Muscle layer of colon (tissue), 2 donors: ENCODE measurements around the gene KCNJ14.

Experiments
- H3K27ac ChIP-seq: one replicate; pipeline ENCODE4 v1.7.0; 2013; ENCODE audit warnings: low read depth, mild to moderate bottlenecking, low read length, moderate library complexity
- H3K27me3 ChIP-seq, 2 donors: one replicate each; pipeline ENCODE4 v1.7.0; 2013; ENCODE audit warnings: low read length in 2 of 2, mild to moderate bottlenecking in 2 of 2; ENCODE audit not compliant: insufficient read depth in 2 of 2, control insufficient read depth in 1 of 2
- H3K36me3 ChIP-seq: one replicate; pipeline ENCODE4 v1.7.0; 2013; ENCODE audit warnings: mild to moderate bottlenecking, low read length; ENCODE audit not compliant: insufficient read depth
- H3K4me1 ChIP-seq: one replicate; pipeline ENCODE4 v1.7.0; 2013; ENCODE audit warnings: mild to moderate bottlenecking, low read length; ENCODE audit not compliant: insufficient read depth
- H3K4me3 ChIP-seq, 2 donors: one replicate each; pipeline ENCODE4 v1.7.0; 2013; ENCODE audit warnings: low read length in 2 of 2, low read depth in 1 of 2, mild to moderate bottlenecking in 1 of 2, moderate library complexity in 1 of 2
- H3K9ac ChIP-seq: one replicate; pipeline ENCODE4 v1.7.0; 2013; ENCODE audit warnings: low read length
- H3K9me3 ChIP-seq: one replicate; pipeline ENCODE4 v1.7.0; 2013; ENCODE audit warnings: mild to moderate bottlenecking, low read length
- donor health status: abdominal sarcoma.
- donor health status: Adenocarcinoma of cecum.

Gene KCNJ14

GRCh38 chr19:48428670-48429069, 26.7 kb upstream of the KCNJ14 start:
- Histone ChIP-seq H3K27ac (no peak overlapping the region), H3K4me3 (no peak overlapping the region), H3K27me3 (no peaks in the 10 kb centered on the region), H3K9ac (no peak overlapping the region), H3K36me3 (no peaks in the 10 kb centered on the region), H3K9me3 (no peaks in the 10 kb centered on the region), H3K4me1 (no peaks in the 10 kb centered on the region)

GRCh38 chr19:48433337-48433736, 22.0 kb upstream of the KCNJ14 start:
- Histone ChIP-seq H3K4me3 (no peak overlapping the region), H3K9ac (no peak overlapping the region), H3K27ac (no peak overlapping the region), H3K9me3 (no peaks in the 10 kb centered on the region), H3K36me3 (no peaks in the 10 kb centered on the region), H3K27me3 (peaks cover 0 to 5% of the 10 kb centered on the region in 2 donors), H3K4me1 (no peaks in the 10 kb centered on the region)

- H3K27ac ChIP-seq, result no peak overlapping the region
- H3K9me3 ChIP-seq, result no peaks in the 10 kb centered on the region
- no peaks in the 10 kb centered on the region for H3K36me3 ChIP-seq
- H3K4me3 ChIP-seq, result no peak overlapping the region
- peaks cover 0 to 11% of the 10 kb centered on the region in 2 donors for H3K27me3 ChIP-seq
- no peaks in the 10 kb centered on the region for H3K4me1 ChIP-seq
- H3K9ac ChIP-seq, result no peak overlapping the region
Measured at GRCh38 chr19:48436586-48436985, 18.8 kb upstream of the KCNJ14 start.

- Histone ChIP-seq H3K36me3 (no peaks in the 10 kb centered on the region), H3K27me3 (peaks cover 15 to 29% of the 10 kb centered on the region in 2 donors), H3K9ac (no peak overlapping the region), H3K4me1 (peaks cover 18% of the 10 kb centered on the region), H3K9me3 (no peaks in the 10 kb centered on the region), H3K4me3 (no peak overlapping the region), H3K27ac (no peak overlapping the region)
Measured at GRCh38 chr19:48441360-48442050, 13.9 kb upstream of the KCNJ14 start.

- Histone ChIP-seq H3K9ac (no peak overlapping the region), H3K36me3 (peaks cover 1% of the 10 kb centered on the region), H3K27ac (no peak overlapping the region), H3K4me1 (peaks cover 20% of the 10 kb centered on the region), H3K4me3 (no peak overlapping the region), H3K27me3 (peaks cover 15 to 26% of the 10 kb centered on the region in 2 donors), H3K9me3 (no peaks in the 10 kb centered on the region)
Measured at GRCh38 chr19:48442116-48443035, 13.0 kb upstream of the KCNJ14 start.

- H3K27ac ChIP-seq, result no peak overlapping the region
- peaks cover 7% of the 10 kb centered on the region for H3K36me3 ChIP-seq
- no peak overlapping the region for H3K4me3 ChIP-seq
- H3K9me3 ChIP-seq, result no peaks in the 10 kb centered on the region
- peaks cover 20% of the 10 kb centered on the region for H3K4me1 ChIP-seq
- H3K27me3 ChIP-seq, result peaks cover 15 to 26% of the 10 kb centered on the region in 2 donors
- no peak overlapping the region for H3K9ac ChIP-seq
Measured at GRCh38 chr19:48443256-48443655, 12.1 kb upstream of the KCNJ14 start.

GRCh38 chr19:48443731-48444128, 11.6 kb upstream of the KCNJ14 start:
- Histone ChIP-seq H3K9me3 (no peaks in the 10 kb centered on the region), H3K4me3 (no peak overlapping the region), H3K27me3 (peaks cover 15 to 26% of the 10 kb centered on the region in 2 donors), H3K27ac (no peak overlapping the region), H3K9ac (no peak overlapping the region), H3K36me3 (peaks cover 12% of the 10 kb centered on the region), H3K4me1 (peaks cover 20% of the 10 kb centered on the region)

- no peak overlapping the region for H3K27ac ChIP-seq
- no peaks in the 10 kb centered on the region for H3K9me3 ChIP-seq
- peaks cover 15 to 26% of the 10 kb centered on the region in 2 donors for H3K27me3 ChIP-seq
- peaks cover 20% of the 10 kb centered on the region for H3K4me1 ChIP-seq
- H3K4me3 ChIP-seq, result peak overlapping the region; percentile 1 to 97
- no peak overlapping the region for H3K9ac ChIP-seq
- H3K36me3 ChIP-seq, result peaks cover 13% of the 10 kb centered on the region
Measured at GRCh38 chr19:48444129-48444935, 11.0 kb upstream of the KCNJ14 start.

- no peak overlapping the region for H3K27ac ChIP-seq
Measured at GRCh38 chr19:48444936-48445200, 10.5 kb upstream of the KCNJ14 start.

DNA sequence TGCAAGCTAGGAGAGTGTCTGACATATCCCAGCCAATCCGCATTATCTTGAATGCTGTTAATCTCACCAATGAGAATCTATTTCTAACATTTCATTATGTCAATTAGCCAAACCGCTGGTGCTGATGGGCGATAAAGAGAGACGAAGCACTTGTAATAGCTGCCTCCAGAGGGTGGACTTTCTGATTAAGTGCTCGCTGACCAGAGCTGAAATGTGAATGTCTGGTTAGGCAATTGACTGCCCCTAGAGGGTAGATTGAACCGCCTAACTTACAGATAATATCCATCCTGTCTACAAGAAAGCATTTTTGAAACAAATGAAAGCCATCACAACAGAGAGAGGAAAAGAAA, 10.1 kb upstream of the KCNJ14 start:
- Histone ChIP-seq H3K27ac (peak overlapping the region; percentile 90), H3K36me3 (peaks cover 19% of the 10 kb centered on the region), H3K27me3 (peaks cover 15 to 26% of the 10 kb centered on the region in 2 donors), H3K9ac (peak overlapping the region; percentile 73), H3K4me1 (peaks cover 20% of the 10 kb centered on the region), H3K4me3 (peak overlapping the region; percentile 76 to 97), H3K9me3 (no peaks in the 10 kb centered on the region)

More at GRCh38 chr19:48444936-48445200, 10.5 kb upstream of the KCNJ14 start:
- H3K27me3 ChIP-seq, result peaks cover 15 to 26% of the 10 kb centered on the region in 2 donors
- peaks cover 20% of the 10 kb centered on the region for H3K4me1 ChIP-seq
- no peaks in the 10 kb centered on the region for H3K9me3 ChIP-seq
- peaks cover 15% of the 10 kb centered on the region for H3K36me3 ChIP-seq
- H3K4me3 ChIP-seq, result peak overlapping the region; percentile 1 to 97
- no peak overlapping the region for H3K9ac ChIP-seq
